ENCODE results near the gene KLHL14. TPM values are rescaled to one million over a fixed set of nuclear protein-coding genes. Genes with fewer than 3 reads are reported as not detected.

Gene KLHL14
- total and polyA plus RNA-seq, 11 donors = 0.07 to 0.34 (median 0.12) TPM; not detected in 4

DNA sequence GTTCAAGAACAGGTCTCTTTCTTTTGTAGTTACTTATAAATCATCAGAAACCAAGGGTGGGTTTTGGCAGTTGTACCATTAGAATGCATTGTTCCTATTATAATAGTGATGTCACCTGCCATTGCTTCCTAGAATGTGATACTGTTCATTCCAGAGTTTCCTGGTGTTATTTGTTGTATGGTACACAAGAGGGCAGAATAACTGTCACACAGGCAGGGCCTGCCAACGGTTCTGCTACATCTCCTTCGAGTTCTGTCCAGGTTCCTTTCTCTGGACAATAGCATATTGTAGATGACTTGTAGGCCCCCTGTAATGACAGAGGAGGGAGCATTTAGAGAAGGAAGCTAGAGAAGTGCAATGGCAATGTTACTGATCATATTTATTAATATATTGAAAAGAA is 98.3 kb downstream of the KLHL14 start:
- intact Hi-C loops (cut with DNase I) = loop anchor here in 1 of 10 donors (10.0 kb wide), 1 partner anchor 60 kb away; no protein-coding TSS in a partner anchor
- WGBS, 4 donors = 24 to 29% (median 28%) methylated on average over 2 of the region's 2 CpGs
- no peak for DNase-seq
- no peaks in the 10 kb centered on the region for H3K27me3 ChIP-seq
- TF ChIP-seq POLR2A (IDR thresholded peaks at IDR 0.05) = no peak
- TF ChIP-seq, protein P1, sequence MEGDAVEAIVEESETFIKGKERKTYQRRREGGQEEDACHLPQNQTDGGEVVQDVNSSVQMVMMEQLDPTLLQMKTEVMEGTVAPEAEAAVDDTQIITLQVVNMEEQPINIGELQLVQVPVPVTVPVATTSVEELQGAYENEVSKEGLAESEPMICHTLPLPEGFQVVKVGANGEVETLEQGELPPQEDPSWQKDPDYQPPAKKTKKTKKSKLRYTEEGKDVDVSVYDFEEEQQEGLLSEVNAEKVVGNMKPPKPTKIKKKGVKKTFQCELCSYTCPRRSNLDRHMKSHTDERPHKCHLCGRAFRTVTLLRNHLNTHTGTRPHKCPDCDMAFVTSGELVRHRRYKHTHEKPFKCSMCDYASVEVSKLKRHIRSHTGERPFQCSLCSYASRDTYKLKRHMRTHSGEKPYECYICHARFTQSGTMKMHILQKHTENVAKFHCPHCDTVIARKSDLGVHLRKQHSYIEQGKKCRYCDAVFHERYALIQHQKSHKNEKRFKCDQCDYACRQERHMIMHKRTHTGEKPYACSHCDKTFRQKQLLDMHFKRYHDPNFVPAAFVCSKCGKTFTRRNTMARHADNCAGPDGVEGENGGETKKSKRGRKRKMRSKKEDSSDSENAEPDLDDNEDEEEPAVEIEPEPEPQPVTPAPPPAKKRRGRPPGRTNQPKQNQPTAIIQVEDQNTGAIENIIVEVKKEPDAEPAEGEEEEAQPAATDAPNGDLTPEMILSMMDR (IDR thresholded peaks at IDR 0.05) = no peak
- no peaks in the 10 kb centered on the region for H3K4me1 ChIP-seq
- H3K9me3 ChIP-seq = no peaks in the 10 kb centered on the region
- no peaks in the 10 kb centered on the region for H3K36me3 ChIP-seq
- no peak overlapping the region for H3K4me3 ChIP-seq
- no peak overlapping the region for H3K27ac ChIP-seq
- peak in 1 of 4 donors; percentile 41 for ATAC-seq

DNA sequence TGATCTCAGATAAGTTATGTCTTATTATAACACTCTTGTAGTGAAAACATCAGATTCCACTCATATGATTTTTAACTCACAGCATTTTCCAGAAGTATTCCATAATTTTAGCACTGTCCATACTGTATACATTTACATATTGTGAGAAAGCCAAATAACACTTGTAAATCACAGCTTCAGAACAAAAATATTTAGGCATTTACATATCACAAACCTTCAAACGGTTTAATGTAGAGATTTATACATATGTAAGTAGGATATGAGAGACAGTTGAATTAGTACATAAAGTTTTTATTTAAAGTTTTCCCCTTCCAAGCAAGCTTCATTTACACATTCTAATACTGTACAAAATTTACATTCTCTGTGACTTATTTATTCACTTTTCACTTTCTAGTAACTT is 100.4 kb downstream of the KLHL14 start:
- no peaks in the 10 kb centered on the region for H3K36me3 ChIP-seq
- H3K27me3 ChIP-seq = no peaks in the 10 kb centered on the region

DNA sequence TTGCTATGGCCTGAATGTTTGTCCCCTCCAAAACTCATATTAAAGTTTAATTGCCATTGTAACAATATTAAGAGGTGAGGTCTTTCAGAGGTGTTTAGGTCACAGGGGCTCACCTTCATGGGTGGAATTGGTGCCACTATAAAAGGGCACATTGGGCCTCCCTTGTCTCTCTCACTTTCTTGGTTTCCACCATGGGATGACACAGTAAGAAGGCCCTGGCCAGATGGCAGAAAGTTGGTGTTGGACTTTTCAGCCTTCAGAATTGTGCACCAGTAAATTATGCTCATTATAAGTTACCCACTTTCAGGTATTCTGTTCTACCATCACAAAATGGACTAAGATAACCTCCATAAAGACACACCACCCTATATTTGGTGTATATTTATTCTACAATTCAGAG is 102.1 kb downstream of the KLHL14 start:
- no peaks in the 10 kb centered on the region for H3K9me3 ChIP-seq
- no peaks in the 10 kb centered on the region for H3K27me3 ChIP-seq
- H3K4me1 ChIP-seq = no peaks in the 10 kb centered on the region
- ATAC-seq (no peak), DNase-seq (no peak)
- no peak overlapping the region for H3K27ac ChIP-seq
- H3K36me3 ChIP-seq = no peaks in the 10 kb centered on the region
- intact Hi-C loops (cut with DNase I) = loop anchor here in 1 of 10 donors (10.0 kb wide), 1 partner anchor 64 kb away; no protein-coding TSS in a partner anchor
- no peak overlapping the region for H3K4me3 ChIP-seq
- TF ChIP-seq, protein P1 (IDR thresholded peaks at IDR 0.05) = no peak
- no peak for TF ChIP-seq POLR2A (IDR thresholded peaks at IDR 0.05)

More for the DNA sequence above, 100.4 kb downstream of the KLHL14 start:
- Histone ChIP-seq H3K4me3 (no peak overlapping the region), H3K4me1 (no peaks in the 10 kb centered on the region), H3K9me3 (no peaks in the 10 kb centered on the region), H3K27ac (no peak overlapping the region)
- ATAC-seq = no peak
- 57 to 70% (median 62%) methylated on average over 1 of the region's 1 CpG for WGBS, 4 donors
- no peak for DNase-seq
- TF ChIP-seq POLR2A (IDR thresholded peaks at IDR 0.05) = no peak
- TF ChIP-seq, protein P1 (IDR thresholded peaks at IDR 0.05) = no peak
- intact Hi-C loops (cut with DNase I) = loop anchor here in 1 of 10 donors (10.0 kb wide), 1 partner anchor 62 kb away; no protein-coding TSS in a partner anchor

DNA sequence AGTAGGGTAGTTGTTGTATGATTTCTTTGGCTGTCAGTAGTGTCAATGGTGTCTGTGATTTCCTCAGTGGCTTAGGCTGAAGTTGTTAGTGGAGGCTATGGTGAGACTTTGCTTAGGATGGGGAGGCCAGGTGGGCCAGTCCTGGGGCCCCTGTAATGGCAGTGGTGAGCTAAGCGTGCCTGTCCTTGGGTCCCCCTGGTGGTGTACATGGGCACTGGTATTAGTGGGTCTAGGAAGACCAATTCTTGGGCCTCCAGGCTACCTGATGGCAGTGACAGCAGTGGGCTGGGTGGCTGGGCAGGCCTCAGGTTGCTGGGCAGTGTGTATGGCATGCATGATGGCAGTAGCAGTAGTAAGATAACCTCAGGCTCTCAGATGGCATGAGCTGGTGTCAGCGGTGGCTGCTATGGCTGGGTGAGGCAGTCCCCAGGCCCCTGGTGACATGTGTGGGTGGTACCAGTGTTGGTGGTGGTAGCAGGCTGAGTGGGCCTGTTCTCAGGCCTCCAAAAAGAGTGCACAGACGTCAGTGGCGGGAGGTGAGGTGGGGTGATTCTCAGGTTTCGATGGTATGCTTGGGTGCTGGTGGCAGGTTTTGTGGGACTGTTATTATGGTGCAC is 103.2 kb downstream of the KLHL14 start:
- Histone ChIP-seq H3K4me1 (no peaks in the 10 kb centered on the region), H3K9me3 (no peaks in the 10 kb centered on the region), H3K4me3 (no peak overlapping the region), H3K27ac (no peak overlapping the region), H3K36me3 (no peaks in the 10 kb centered on the region), H3K27me3 (no peaks in the 10 kb centered on the region)
- 75 to 85% (median 78%) methylated on average over 5 of the region's 5 CpGs for WGBS, 4 donors
- intact Hi-C loops (cut with DNase I) = loop anchor here in 1 of 10 donors (10.0 kb wide), 1 partner anchor 65 kb away; no protein-coding TSS in a partner anchor
- ATAC-seq = no peak
- TF ChIP-seq, protein P1 (IDR thresholded peaks at IDR 0.05) = no peak
- no peak for TF ChIP-seq POLR2A (IDR thresholded peaks at IDR 0.05)
- DNase-seq = no peak

Data from heart left ventricle (tissue), 16 donors.